Omental fat pad (tissue), 4 donors: ENCODE results near the gene MLYCD. TPM values are rescaled to one million over a fixed set of nuclear protein-coding genes. Genes with fewer than 3 reads are reported as not detected.

Experiments used
- ATAC-seq: fragments of 150-250 bp; one replicate; pipeline ENCODE4 v1.9.1; 2016; ENCODE audit warnings: mild to moderate bottlenecking, moderate library complexity; ENCODE audit not compliant: low FRiP score
- DNase-seq: peaks from one replicate; pipeline ENCODE4 v3.0.0-alpha.2; 2019; ENCODE audit warnings: low spot score
- CTCF ChIP-seq, 3 donors: fragments of 450-650 bp; IDR thresholded peaks; one replicate each; pipeline ENCODE4 v1.5.1; 2016 to 2017; ENCODE audit warnings: antibody characterized with exemption in 3 of 3, mild to moderate bottlenecking in 3 of 3, moderate library complexity in 2 of 3
- total RNA-seq, 4 donors: library from RNA; depleted of rRNA; stranded (reverse); fragments of >200 nt; gene quantifications; one replicate each; pipeline ENCODE4 v1.1.0, GENCODE V29; 2016

The MLYCD gene
- total RNA-seq, 4 donors from 2014 or later, result 8.4 to 17.8 (median 10.6) TPM

- no peak for TF ChIP-seq CTCF (IDR thresholded peaks at IDR 0.05)
- DNase-seq, result no peak
- ATAC-seq, result no peak
Measured at GRCh38 chr16:83856792-83857191, 42.1 kb upstream of the MLYCD start.

- DNase-seq, result no peak
- no peak for ATAC-seq
- TF ChIP-seq CTCF (IDR thresholded peaks at IDR 0.05), result no peak
Measured at GRCh38 chr16:83859265-83859664, 39.6 kb upstream of the MLYCD start.

- ATAC-seq (no peak), DNase-seq (no peak)
- no peak for TF ChIP-seq CTCF (IDR thresholded peaks at IDR 0.05)
Measured at GRCh38 chr16:83862661-83863060, 36.3 kb upstream of the MLYCD start.

GRCh38 chr16:83863682-83864081, 35.2 kb upstream of the MLYCD start:
- TF ChIP-seq CTCF (IDR thresholded peaks at IDR 0.05), result no peak
- DNase-seq (no peak), ATAC-seq (no peak)

GRCh38 chr16:83870830-83871229, 28.1 kb upstream of the MLYCD start:
- ATAC-seq, result no peak
- no peak for DNase-seq
- no peak for TF ChIP-seq CTCF (IDR thresholded peaks at IDR 0.05)

GRCh38 chr16:83878838-83879237, 20.1 kb upstream of the MLYCD start:
- TF ChIP-seq CTCF (IDR thresholded peaks at IDR 0.05), result no peak
- DNase-seq (no peak), ATAC-seq (no peak)

GRCh38 chr16:83882163-83882885, 16.6 kb upstream of the MLYCD start:
- no peak for ATAC-seq
- DNase-seq, result no peak
- TF ChIP-seq CTCF (IDR thresholded peaks at IDR 0.05), result no peak
